Neuronal stem cell (in vitro differentiated cells): ENCODE data around the gene NEURL1B.

ENCODE experiments used
- DNase-seq: peaks from one replicate; pipeline ENCODE4 v3.0.0-alpha.2; 2013; ENCODE audit warnings: low spot score
- H2AFZ ChIP-seq: one replicate; pipeline ENCODE4 v1.6.1; 2013; ENCODE audit warnings: mild to moderate bottlenecking, low read length, inconsistent platforms
- H2AK5ac ChIP-seq: 2 replicates; pipeline ENCODE4 v1.6.1; 2013; ENCODE audit warnings: low read depth, mild to moderate bottlenecking, inconsistent platforms, low read length, moderate library complexity, mixed read lengths
- H2BK120ac ChIP-seq: 2 replicates; pipeline ENCODE4 v1.6.1; 2013; ENCODE audit warnings: low read depth, mild to moderate bottlenecking, inconsistent platforms, low read length, moderate library complexity, mixed read lengths
- H2BK12ac ChIP-seq: one replicate; pipeline ENCODE4 v1.6.1; 2013; ENCODE audit warnings: low read length, inconsistent platforms
- H2BK15ac ChIP-seq: 2 replicates; pipeline ENCODE4 v1.6.1; 2013; ENCODE audit warnings: mild to moderate bottlenecking, low read length, inconsistent platforms, mixed read lengths
- H2BK5ac ChIP-seq: one replicate; pipeline ENCODE4 v1.6.1; 2013; ENCODE audit warnings: inconsistent platforms, mild to moderate bottlenecking, low read length, moderate library complexity
- H3K14ac ChIP-seq: one replicate; pipeline ENCODE4 v1.6.1; 2013; ENCODE audit warnings: low read length, inconsistent platforms
- H3K18ac ChIP-seq: 2 replicates; pipeline ENCODE4 v1.6.1; 2013; ENCODE audit warnings: low read length, inconsistent platforms
- H3K23ac ChIP-seq: 2 replicates; pipeline ENCODE4 v1.6.1; 2013; ENCODE audit warnings: low read depth, mild to moderate bottlenecking, mixed read lengths, low read length, inconsistent platforms; ENCODE audit not compliant: poor library complexity
- H3K27ac ChIP-seq: replicated peaks from 3 replicates; pipeline ENCODE4 v1.5.1; 2013; ENCODE audit warnings: low read length, inconsistent platforms
- H3K27me3 ChIP-seq, 3 experiments: 2 replicates each; pipeline ENCODE4 v1.6.1; 2013; ENCODE audit warnings: low read length in 3 of 3, mild to moderate bottlenecking in 2 of 3, inconsistent platforms in 1 of 3, low read depth in 1 of 3, mixed read lengths in 1 of 3, moderate library complexity in 1 of 3; ENCODE audit not compliant: control insufficient read depth in 3 of 3, insufficient read depth in 3 of 3
- H3K36me3 ChIP-seq, 2 donors: replicated peaks in 1 of 2; 2 replicates each; pipeline ENCODE4 v1.6.1; 2013; ENCODE audit warnings: low read length in 2 of 2; ENCODE audit not compliant: control insufficient read depth in 2 of 2, insufficient read depth in 2 of 2
- H3K4ac ChIP-seq: 2 replicates; pipeline ENCODE4 v1.6.1; 2013; ENCODE audit warnings: inconsistent platforms, mild to moderate bottlenecking, low read length, moderate library complexity
- H3K4me1 ChIP-seq, 2 donors: 1 replicate in 1 of 2; 2 replicates in 1 of 2; pipeline ENCODE4 v1.6.1; 2013; ENCODE audit warnings: low read length in 2 of 2, low read depth in 1 of 2; ENCODE audit not compliant: control insufficient read depth in 2 of 2, insufficient read depth in 1 of 2
- H3K4me2 ChIP-seq: one replicate; pipeline ENCODE4 v1.6.1; 2013; ENCODE audit warnings: mild to moderate bottlenecking, low read length, inconsistent platforms; ENCODE audit not compliant: insufficient read depth, poor library complexity, severe bottlenecking
- H3K4me3 ChIP-seq, 2 donors: 2 replicates each; pipeline ENCODE4 v1.5.1; 2013; ENCODE audit warnings: low read length in 2 of 2, mild to moderate bottlenecking in 2 of 2, inconsistent platforms in 1 of 2, moderate library complexity in 1 of 2
- H3K79me1 ChIP-seq: one replicate; pipeline ENCODE4 v1.6.1; 2013; ENCODE audit warnings: low read depth, mild to moderate bottlenecking, inconsistent platforms, low read length, moderate library complexity
- H3K9ac ChIP-seq: one replicate; pipeline ENCODE4 v1.6.1; 2013; ENCODE audit warnings: mild to moderate bottlenecking, low read depth, low read length, inconsistent platforms; ENCODE audit not compliant: poor library complexity
- H3K9me3 ChIP-seq, 2 donors: replicated peaks in 1 of 2; 2 replicates each; pipeline versions ENCODE3 to v1.6.1; 2013; ENCODE audit warnings: low read length in 2 of 2, mild to moderate bottlenecking in 2 of 2, inconsistent platforms in 1 of 2, low read depth in 1 of 2, mixed read lengths in 1 of 2, moderate library complexity in 1 of 2; ENCODE audit not compliant: control insufficient read depth in 2 of 2, insufficient read depth in 1 of 2
- H4K8ac ChIP-seq: one replicate; pipeline ENCODE4 v1.6.1; 2013; ENCODE audit warnings: low read depth, mild to moderate bottlenecking, inconsistent platforms, low read length, moderate library complexity
- H4K91ac ChIP-seq: one replicate; pipeline ENCODE4 v1.6.1; 2013; ENCODE audit warnings: low read length, low read depth, mild to moderate bottlenecking, inconsistent platforms; ENCODE audit not compliant: poor library complexity
- WGBS, 2 donors: extraction: QIAGEN DNeasy Blood & Tissue Kit; methylation state at CpG; one replicate each; pipeline ENCODE4 v1.1.7; 2013; ENCODE audit warnings: missing lambda C conversion rate in 2 of 2, mixed read lengths in 1 of 2; ENCODE audit not compliant: insufficient read length in 2 of 2, insufficient replicate concordance in 1 of 2; ENCODE audit errors: extremely low coverage in 2 of 2; 5-methylcytosine and 5-hydroxymethylcytosine counted together

The NEURL1B gene

DNA sequence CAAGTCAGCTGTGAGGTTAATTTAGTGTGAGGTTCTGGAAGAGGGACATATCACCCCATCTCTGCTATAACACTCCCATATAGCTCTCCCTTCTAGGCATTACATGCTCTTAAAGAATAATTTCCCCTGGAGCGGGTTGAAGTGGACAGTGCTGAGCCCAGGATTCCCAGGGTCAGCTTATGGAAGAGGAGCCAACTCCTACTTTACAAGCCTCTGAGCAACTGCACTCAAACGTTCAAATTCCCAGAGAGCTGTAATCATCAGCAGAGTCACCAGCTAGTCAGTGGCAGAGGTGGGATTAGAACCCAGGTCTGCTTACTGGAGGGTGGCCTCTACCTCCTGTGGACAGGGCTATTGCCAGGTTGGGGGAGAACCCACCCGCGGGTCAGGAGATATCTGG lies 1.4 kb downstream of the NEURL1B start:
- Histone ChIP-seq H2BK120ac (no peak overlapping the region), H3K4me3 (peak overlapping the region; percentile 4 to 22), H3K4me1 (peaks cover 8 to 19% of the 10 kb centered on the region in 2 donors), H2AFZ (no peak overlapping the region), H3K79me1 (no peaks in the 10 kb centered on the region), H3K36me3 (no peaks in the 10 kb centered on the region), H2BK5ac (no peak overlapping the region), H3K18ac (no peak overlapping the region), H4K91ac (no peak overlapping the region), H3K9ac (no peak overlapping the region), H3K27me3 (peaks cover 0 to 21% (median 0%) of the 10 kb centered on the region in 3 experiments), H3K23ac (no peak overlapping the region), H3K4ac (no peak overlapping the region), H2BK12ac (no peak overlapping the region), H4K8ac (no peak overlapping the region), H3K4me2 (no peak overlapping the region), H3K9me3 (no peaks in the 10 kb centered on the region), H3K27ac (no peak overlapping the region), H3K14ac (no peak overlapping the region), H2BK15ac (no peak overlapping the region), H2AK5ac (no peak overlapping the region)
- no CpG with 5 or more reads among the region's 4 CpGs for WGBS, 2 donors
- no peak for DNase-seq

DNA sequence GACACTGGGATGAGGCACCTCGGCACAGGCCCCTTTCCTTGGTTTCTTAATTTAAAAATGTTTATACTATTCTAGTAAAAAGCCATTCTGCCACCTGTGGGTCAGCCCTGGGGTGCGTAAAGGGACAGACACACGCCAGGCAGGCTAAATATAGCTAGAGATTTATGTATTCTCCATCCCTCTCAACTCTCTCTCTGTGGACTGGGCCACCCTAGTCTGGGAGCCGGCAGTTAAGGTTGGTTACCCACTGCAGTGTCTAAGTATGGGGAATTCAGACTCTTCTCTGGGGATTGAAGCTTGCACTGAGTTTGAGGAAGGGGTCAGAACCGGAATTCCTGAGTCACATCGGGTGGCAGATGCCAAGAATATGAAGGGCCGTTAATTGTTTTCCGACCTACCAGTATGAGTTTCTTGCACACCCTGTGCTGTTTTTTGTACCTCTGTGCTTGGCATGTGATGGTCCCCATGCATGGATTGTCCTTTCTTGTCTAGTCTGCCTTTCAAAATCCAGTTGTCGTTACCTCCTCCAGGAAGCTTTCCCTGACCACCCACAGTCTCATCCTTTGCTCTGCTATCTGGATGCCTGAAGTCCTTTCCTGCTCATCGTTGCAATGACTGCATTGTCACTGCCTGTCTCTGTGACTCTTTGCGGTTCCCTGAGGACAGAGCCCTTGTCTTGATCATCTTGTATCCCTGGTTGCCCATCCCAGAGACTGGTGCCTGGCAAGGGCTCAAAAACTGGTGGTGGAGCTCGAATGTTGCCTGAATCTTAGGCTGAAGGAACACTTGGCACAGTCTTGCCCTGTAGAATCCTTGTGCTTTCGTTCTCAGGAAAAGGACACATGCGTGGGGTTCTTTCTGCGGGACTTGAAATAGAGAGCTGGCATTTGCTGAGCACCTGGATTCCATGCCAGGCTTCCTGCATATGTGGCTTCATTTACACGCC lies 2.1 kb downstream of the NEURL1B start:
- no peaks in the 10 kb centered on the region for H3K9me3 ChIP-seq
- H3K27ac ChIP-seq = no peak overlapping the region
- no peak overlapping the region for H2BK12ac ChIP-seq
- no peak overlapping the region for H3K4me2 ChIP-seq
- H3K9ac ChIP-seq = no peak overlapping the region
- H3K18ac ChIP-seq = no peak overlapping the region
- peaks cover 0 to 15% (median 0%) of the 10 kb centered on the region in 3 experiments for H3K27me3 ChIP-seq
- WGBS, 2 donors = no CpG with 5 or more reads among the region's 16 CpGs
- H4K91ac ChIP-seq = no peak overlapping the region
- H2AFZ ChIP-seq = no peak overlapping the region
- no peak overlapping the region for H2BK120ac ChIP-seq
- H3K4me3 ChIP-seq = no peak overlapping the region
- no peak overlapping the region for H2AK5ac ChIP-seq
- H3K79me1 ChIP-seq = no peaks in the 10 kb centered on the region
- H2BK5ac ChIP-seq = no peak overlapping the region
- H2BK15ac ChIP-seq = no peak overlapping the region
- no peaks in the 10 kb centered on the region for H3K36me3 ChIP-seq
- DNase-seq = no peak
- H3K4ac ChIP-seq = no peak overlapping the region
- H4K8ac ChIP-seq = no peak overlapping the region
- no peak overlapping the region for H3K23ac ChIP-seq
- peaks cover 8 to 19% of the 10 kb centered on the region in 2 donors for H3K4me1 ChIP-seq
- no peak overlapping the region for H3K14ac ChIP-seq

DNA sequence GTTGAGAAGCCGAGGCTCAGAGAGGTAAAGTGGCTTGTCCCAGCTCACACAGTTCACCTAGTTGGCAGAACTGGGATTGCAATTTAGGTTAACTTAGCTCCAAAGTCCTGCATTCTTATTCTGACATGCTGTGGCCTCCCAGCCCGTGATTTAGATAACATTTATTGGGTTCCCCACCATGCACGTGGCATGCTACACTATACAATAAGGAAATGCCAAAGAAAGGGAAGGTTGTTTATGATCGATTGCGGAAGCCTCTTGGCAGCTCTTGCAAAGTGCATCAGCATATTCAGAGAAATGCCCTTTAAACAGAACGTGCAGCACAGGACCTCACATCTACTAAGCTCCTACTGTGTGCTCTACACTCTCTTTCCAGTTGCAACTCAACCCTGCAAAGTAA lies 3.2 kb downstream of the NEURL1B start:
- Histone ChIP-seq H2AFZ (no peak overlapping the region), H2BK12ac (no peak overlapping the region), H4K91ac (no peak overlapping the region), H3K9me3 (no peaks in the 10 kb centered on the region), H3K4me3 (no peak overlapping the region), H4K8ac (no peak overlapping the region), H3K9ac (no peak overlapping the region), H3K14ac (no peak overlapping the region), H3K27ac (no peak overlapping the region), H2BK120ac (no peak overlapping the region), H3K18ac (no peak overlapping the region), H2BK5ac (no peak overlapping the region), H2AK5ac (no peak overlapping the region), H3K4me1 (peaks cover 8 to 19% of the 10 kb centered on the region in 2 donors), H3K36me3 (no peaks in the 10 kb centered on the region), H3K4ac (no peak overlapping the region), H3K4me2 (no peak overlapping the region), H3K23ac (no peak overlapping the region), H3K79me1 (peaks cover 2% of the 10 kb centered on the region), H3K27me3 (peaks cover 0 to 6% (median 0%) of the 10 kb centered on the region in 3 experiments), H2BK15ac (no peak overlapping the region)
- no peak for DNase-seq
- no CpG with 5 or more reads among the region's 6 CpGs for WGBS, 2 donors

DNA sequence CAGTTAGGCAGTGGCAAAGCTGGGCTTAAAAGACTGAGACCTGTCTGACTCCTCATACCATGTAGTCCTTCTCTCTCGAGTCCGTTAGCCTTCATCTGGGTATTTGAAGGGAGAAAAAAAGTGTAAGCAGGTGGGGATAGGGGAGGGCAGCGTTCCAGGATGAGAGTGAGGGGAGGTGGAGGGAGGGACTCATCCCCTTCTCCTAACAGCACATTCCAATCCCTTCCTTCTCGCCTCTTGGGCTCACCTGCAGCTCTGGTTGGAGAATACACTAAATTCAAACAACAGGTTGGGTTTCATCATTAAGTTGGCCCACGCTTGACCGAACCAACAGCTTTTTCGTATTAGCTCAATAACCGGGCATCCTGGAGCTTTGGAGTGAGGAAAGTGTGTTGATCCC lies 3.6 kb downstream of the NEURL1B start:
- H2BK5ac ChIP-seq = no peak overlapping the region
- no peak overlapping the region for H4K91ac ChIP-seq
- no peak overlapping the region for H3K4me2 ChIP-seq
- H2BK12ac ChIP-seq = no peak overlapping the region
- H2AFZ ChIP-seq = no peak overlapping the region
- H3K9ac ChIP-seq = no peak overlapping the region
- peaks cover 0 to 5% (median 0%) of the 10 kb centered on the region in 3 experiments for H3K27me3 ChIP-seq
- H3K14ac ChIP-seq = no peak overlapping the region
- H3K9me3 ChIP-seq = no peaks in the 10 kb centered on the region
- no peak overlapping the region for H3K4ac ChIP-seq
- peaks cover 8 to 19% of the 10 kb centered on the region in 2 donors for H3K4me1 ChIP-seq
- no peak overlapping the region for H2AK5ac ChIP-seq
- no peaks in the 10 kb centered on the region for H3K36me3 ChIP-seq
- H2BK15ac ChIP-seq = no peak overlapping the region
- no peak overlapping the region for H3K4me3 ChIP-seq
- DNase-seq = no peak
- no peak overlapping the region for H4K8ac ChIP-seq
- no peak overlapping the region for H3K23ac ChIP-seq
- no peak overlapping the region for H3K27ac ChIP-seq
- H3K79me1 ChIP-seq = peaks cover 2% of the 10 kb centered on the region
- H3K18ac ChIP-seq = no peak overlapping the region
- H2BK120ac ChIP-seq = no peak overlapping the region
- WGBS, 2 donors = no CpG with 5 or more reads among the region's 8 CpGs
